Hindlimb muscle (tissue), 1 donor: ENCODE data around the gene EXOC7. TPM values are rescaled to one million over a fixed set of nuclear protein-coding genes. Genes with fewer than 3 reads are reported as not detected.

Experiments used
- DNase-seq: peaks from one replicate; pipeline ENCODE4 v3.0.0-alpha.2; 2013
- polyA plus RNA-seq: library from polyadenylated mRNA; unstranded; fragments of 120-200 nt; gene quantifications from one replicate; pipeline ENCODE4 v1.2.1, GENCODE V29; 2013; ENCODE audit not compliant: insufficient read length

Gene EXOC7
- polyA plus RNA-seq, 1 donor: 84.2 TPM

GRCh38 chr17:76138896-76139752 is 35.5 kb upstream of the EXOC7 start:
- no peak for DNase-seq

- no peak for DNase-seq
Observed at GRCh38 chr17:76138234-76138895, 34.8 kb upstream of the EXOC7 start.

GRCh38 chr17:76137351-76138233 is 34.0 kb upstream of the EXOC7 start:
- DNase-seq: no peak

- no peak for DNase-seq
Observed at GRCh38 chr17:76137001-76137350, 33.4 kb upstream of the EXOC7 start.

- no peak for DNase-seq
Observed at GRCh38 chr17:76136276-76137000, 32.9 kb upstream of the EXOC7 start.

GRCh38 chr17:76135810-76136188 is 32.2 kb upstream of the EXOC7 start:
- no peak for DNase-seq

GRCh38 chr17:76134911-76135809 is 31.6 kb upstream of the EXOC7 start:
- DNase-seq: no peak

- DNase-seq: no peak
Observed at GRCh38 chr17:76132574-76133338, 29.2 kb upstream of the EXOC7 start.

- DNase-seq: no peak
Observed at GRCh38 chr17:76131692-76132573, 28.3 kb upstream of the EXOC7 start.

GRCh38 chr17:76131051-76131691 is 27.6 kb upstream of the EXOC7 start:
- DNase-seq: no peak

- DNase-seq: no peak
Observed at GRCh38 chr17:76130473-76130872, 26.9 kb upstream of the EXOC7 start.

- no peak for DNase-seq
Observed at GRCh38 chr17:76125922-76126321, 22.3 kb upstream of the EXOC7 start.

- DNase-seq: no peak
Observed at GRCh38 chr17:76125391-76125675, 21.7 kb upstream of the EXOC7 start.

GRCh38 chr17:76124582-76125390 is 21.2 kb upstream of the EXOC7 start:
- DNase-seq: no peak

- no peak for DNase-seq
Observed at GRCh38 chr17:76123749-76124581, 20.4 kb upstream of the EXOC7 start.

GRCh38 chr17:76123191-76123499 is 19.6 kb upstream of the EXOC7 start:
- DNase-seq: no peak

- peak; percentile 39 for DNase-seq
Observed at GRCh38 chr17:76122431-76123190, 19.0 kb upstream of the EXOC7 start.
